Retinal pigment epithelial cell (primary cell): ENCODE data around the gene TECTA.

Experiments used
- DNase-seq: peaks from one replicate; pipeline ENCODE4 v3.0.0-alpha.2; 2010; ENCODE audit warnings: low read depth
- H3K4me3 ChIP-seq: 2 replicates; pipeline ENCODE4 v1.5.1; 2011; ENCODE audit warnings: mild to moderate bottlenecking, low read length, control low read depth, moderate library complexity
- TF ChIP-seq, protein P1 (sequence below): conservative IDR thresholded peaks from 2 replicates; pipeline ENCODE4 v1.5.1; 2011; ENCODE audit warnings: low read depth, low read length, control low read depth, inconsistent platforms

TECTA gene, protein sequence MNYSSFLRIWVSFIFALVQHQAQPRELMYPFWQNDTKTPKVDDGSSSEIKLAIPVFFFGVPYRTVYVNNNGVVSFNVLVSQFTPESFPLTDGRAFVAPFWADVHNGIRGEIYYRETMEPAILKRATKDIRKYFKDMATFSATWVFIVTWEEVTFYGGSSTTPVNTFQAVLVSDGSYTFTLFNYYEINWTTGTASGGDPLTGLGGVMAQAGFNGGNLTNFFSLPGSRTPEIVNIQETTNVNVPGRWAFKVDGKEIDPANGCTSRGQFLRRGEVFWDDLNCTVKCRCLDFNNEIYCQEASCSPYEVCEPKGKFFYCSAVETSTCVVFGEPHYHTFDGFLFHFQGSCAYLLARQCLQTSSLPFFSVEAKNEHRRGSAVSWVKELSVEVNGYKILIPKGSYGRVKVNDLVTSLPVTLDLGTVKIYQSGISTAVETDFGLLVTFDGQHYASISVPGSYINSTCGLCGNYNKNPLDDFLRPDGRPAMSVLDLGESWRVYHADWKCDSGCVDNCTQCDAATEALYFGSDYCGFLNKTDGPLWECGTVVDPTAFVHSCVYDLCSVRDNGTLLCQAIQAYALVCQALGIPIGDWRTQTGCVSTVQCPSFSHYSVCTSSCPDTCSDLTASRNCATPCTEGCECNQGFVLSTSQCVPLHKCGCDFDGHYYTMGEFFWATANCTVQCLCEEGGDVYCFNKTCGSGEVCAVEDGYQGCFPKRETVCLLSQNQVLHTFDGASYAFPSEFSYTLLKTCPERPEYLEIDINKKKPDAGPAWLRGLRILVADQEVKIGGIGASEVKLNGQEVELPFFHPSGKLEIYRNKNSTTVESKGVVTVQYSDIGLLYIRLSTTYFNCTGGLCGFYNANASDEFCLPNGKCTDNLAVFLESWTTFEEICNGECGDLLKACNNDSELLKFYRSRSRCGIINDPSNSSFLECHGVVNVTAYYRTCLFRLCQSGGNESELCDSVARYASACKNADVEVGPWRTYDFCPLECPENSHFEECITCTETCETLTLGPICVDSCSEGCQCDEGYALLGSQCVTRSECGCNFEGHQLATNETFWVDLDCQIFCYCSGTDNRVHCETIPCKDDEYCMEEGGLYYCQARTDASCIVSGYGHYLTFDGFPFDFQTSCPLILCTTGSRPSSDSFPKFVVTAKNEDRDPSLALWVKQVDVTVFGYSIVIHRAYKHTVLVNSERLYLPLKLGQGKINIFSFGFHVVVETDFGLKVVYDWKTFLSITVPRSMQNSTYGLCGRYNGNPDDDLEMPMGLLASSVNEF (N-terminal part only)

DNA sequence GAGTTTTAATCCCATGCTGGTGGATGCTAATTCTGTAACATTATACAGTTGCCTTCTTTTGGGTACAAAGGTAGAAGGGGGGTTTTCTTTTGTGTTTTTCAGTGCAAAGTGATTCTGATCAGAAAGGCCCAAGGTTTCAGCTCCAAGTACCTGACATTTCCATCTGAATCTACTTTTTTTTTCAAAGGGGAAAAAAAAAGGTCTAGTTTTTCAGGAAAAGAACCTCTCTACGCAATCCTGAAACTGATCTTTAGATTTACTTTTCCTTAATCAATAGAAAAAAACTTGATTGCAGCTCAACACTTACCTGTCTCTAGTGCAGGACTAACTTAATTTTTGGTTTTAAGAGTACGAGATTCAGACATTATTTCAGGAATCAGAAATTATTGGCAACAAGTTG lies at the start of gene TECTA:
TSS of gene TECTA (plus strand) at position 301 of the 400 bp plus-strand sequence. CDS start 1,423 bp downstream, outside the sequence.
- H3K4me3 ChIP-seq = no peak within 1 kb of the TSS
- TF ChIP-seq, protein P1, sequence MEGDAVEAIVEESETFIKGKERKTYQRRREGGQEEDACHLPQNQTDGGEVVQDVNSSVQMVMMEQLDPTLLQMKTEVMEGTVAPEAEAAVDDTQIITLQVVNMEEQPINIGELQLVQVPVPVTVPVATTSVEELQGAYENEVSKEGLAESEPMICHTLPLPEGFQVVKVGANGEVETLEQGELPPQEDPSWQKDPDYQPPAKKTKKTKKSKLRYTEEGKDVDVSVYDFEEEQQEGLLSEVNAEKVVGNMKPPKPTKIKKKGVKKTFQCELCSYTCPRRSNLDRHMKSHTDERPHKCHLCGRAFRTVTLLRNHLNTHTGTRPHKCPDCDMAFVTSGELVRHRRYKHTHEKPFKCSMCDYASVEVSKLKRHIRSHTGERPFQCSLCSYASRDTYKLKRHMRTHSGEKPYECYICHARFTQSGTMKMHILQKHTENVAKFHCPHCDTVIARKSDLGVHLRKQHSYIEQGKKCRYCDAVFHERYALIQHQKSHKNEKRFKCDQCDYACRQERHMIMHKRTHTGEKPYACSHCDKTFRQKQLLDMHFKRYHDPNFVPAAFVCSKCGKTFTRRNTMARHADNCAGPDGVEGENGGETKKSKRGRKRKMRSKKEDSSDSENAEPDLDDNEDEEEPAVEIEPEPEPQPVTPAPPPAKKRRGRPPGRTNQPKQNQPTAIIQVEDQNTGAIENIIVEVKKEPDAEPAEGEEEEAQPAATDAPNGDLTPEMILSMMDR = no peak
- no peak for DNase-seq

DNA sequence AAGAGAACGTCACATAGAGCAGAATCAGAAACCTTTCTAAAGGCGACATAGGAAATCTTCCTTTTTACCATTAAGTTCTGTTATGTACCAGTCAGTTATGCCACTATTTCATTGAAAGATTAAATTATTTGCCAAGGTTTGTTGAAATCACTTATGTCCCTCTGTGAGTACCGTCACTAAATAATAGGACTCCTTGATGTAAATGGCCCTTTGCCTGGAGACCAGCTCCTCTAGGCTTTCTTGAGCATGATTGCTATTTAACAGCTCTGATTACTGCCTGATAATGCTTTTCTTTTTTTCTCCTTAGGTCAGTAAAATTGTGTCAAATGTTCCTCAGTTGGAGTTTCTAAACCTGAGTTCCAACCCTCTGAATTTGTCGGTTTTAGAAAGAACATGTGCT lies 47.8 kb upstream of the TECTA start:
- TF ChIP-seq, protein P1 = no peak
- no peak overlapping the region for H3K4me3 ChIP-seq
- no peak for DNase-seq

DNA sequence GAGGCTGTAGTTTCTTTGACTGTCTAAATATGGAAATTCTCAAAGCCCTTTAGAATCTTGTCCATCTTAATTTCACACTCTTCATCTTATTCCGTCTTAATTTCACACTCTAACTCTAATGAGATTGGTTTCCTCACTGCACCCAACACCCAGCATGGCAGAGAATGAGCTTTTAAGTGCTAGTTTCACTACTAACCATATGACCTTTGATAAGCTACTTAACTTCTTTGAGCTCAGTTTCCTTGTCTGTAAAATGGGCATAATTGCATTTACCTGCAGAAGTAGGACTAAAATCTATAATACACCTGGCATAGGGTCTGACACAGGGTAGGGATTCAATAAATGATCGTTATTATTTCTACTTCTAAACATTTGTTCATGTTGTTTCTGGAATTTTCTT lies 46.8 kb upstream of the TECTA start:
- TF ChIP-seq, protein P1 = no peak
- DNase-seq = no peak
- H3K4me3 ChIP-seq = no peak overlapping the region

DNA sequence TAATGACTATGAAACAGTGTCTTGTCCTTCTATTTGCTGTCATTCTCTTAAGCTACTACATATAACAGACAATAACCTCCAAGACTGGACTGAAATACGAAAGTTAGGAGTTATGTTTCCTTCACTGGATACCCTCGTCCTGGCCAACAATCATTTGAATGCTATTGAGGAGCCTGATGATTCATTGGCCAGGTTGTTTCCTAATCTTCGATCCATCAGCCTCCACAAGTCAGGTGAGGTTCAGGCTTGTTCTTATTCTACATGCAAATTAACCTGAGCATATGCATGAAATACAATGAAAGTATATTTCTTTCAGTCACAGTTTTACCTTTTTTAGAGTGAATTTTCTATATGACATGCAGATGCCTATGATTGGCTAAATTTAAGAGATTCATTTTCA lies 46.0 kb upstream of the TECTA start:
- TF ChIP-seq, protein P1 = no peak
- H3K4me3 ChIP-seq = no peak overlapping the region
- no peak for DNase-seq

DNA sequence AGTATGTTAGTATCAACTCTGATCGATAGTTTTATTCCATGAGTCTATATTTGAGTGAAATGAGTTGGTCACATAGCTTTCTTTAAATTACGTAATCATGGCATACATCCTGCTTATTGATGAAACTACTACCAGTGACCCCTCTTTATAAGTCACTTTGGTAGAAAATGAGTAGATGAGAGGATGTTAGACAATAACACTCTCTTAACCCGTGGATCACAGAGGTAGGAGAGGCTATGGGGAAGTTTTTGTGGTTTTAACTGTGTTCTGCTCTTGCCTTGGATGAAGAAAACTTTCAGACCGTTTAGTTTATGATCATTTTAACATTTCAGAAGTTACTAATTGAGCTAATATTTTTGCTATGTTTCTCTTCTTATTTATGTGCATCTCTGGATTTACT lies 43.1 kb upstream of the TECTA start:
- DNase-seq = no peak
- no peak overlapping the region for H3K4me3 ChIP-seq
- TF ChIP-seq, protein P1 = no peak

DNA sequence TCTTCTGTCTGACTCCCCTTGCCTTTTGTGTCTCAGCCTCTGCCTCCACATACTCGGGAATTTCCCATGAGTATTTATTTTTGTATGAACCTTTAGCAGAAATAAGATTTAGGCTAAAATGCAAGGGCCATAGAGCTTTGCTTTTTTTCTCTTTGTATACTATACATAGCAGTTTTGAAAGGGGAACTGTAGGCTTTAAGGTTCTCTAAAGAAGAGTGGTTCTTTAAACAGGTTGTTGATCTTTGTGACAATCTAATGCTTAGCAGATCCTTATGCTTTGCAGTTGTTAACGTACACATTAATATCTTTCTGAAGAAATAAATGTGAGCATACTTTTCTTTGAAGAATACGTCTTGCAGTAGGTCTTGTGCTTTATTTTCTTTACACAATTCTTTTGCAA lies 42.1 kb upstream of the TECTA start:
- H3K4me3 ChIP-seq = no peak overlapping the region
- no peak for DNase-seq
- TF ChIP-seq, protein P1 = no peak
